ENCODE data around the gene PGP. TPM values are rescaled to one million over a fixed set of nuclear protein-coding genes. Genes with fewer than 3 reads are reported as not detected.
A peak's percentile ranks its signal among the peaks of the same experiment; 100 is the strongest.

Gene PGP
- total RNA-seq, 1 donor from 2014 or later, result 16.8 TPM

DNA sequence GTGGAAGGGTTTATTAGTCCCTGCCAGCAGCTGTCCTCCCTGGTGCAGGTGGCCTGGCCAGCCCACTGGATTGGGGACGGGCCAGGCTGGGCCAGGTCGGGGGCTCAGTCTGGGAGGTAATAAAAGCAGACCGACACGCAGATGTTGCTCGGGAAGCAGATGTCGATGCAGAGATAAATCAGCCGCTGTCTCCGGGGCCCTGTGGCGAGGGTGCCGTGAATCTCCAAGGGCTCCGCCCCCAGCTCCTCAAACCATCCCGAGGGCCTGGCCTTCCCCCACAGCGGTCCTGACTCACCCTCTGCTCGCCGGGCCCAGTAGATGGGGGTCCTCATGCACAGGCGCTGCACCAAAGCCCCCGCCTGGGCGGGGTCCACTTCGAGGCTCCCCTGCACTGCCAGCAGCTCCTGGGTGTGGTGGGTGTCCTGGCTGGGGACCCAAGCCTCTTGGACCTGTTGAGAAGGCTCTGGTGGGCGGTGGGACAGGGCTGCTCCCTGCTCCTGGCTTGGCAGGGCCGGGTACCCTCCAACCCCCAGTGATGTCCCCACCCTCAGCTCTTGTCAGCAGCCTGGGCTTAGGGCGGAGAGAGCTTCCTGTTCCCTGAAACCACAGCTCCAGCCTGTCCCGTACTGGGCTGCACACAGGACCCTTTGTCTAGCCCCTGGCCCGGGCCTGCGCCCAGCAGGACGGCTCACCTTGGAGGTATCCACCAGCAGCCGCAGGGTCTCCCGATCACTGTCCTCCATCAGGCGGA is 5.2 kb downstream of the PGP start:
- no peak overlapping the region for H3K27ac Mint-ChIP-seq
- H3K4me3 Mint-ChIP-seq, result no peak overlapping the region
- H3K27me3 Mint-ChIP-seq (ENCODE audit: low read depth), result no peaks in the 10 kb centered on the region
- H3K9me3 Mint-ChIP-seq, result no peaks in the 10 kb centered on the region
- no peak for DNase-seq (ENCODE audit: low spot score in 2 of 2, unreplicated experiment in 2 of 2)
- peaks cover 22% of the 10 kb centered on the region for H3K4me1 Mint-ChIP-seq
- TF ChIP-seq, protein P1, sequence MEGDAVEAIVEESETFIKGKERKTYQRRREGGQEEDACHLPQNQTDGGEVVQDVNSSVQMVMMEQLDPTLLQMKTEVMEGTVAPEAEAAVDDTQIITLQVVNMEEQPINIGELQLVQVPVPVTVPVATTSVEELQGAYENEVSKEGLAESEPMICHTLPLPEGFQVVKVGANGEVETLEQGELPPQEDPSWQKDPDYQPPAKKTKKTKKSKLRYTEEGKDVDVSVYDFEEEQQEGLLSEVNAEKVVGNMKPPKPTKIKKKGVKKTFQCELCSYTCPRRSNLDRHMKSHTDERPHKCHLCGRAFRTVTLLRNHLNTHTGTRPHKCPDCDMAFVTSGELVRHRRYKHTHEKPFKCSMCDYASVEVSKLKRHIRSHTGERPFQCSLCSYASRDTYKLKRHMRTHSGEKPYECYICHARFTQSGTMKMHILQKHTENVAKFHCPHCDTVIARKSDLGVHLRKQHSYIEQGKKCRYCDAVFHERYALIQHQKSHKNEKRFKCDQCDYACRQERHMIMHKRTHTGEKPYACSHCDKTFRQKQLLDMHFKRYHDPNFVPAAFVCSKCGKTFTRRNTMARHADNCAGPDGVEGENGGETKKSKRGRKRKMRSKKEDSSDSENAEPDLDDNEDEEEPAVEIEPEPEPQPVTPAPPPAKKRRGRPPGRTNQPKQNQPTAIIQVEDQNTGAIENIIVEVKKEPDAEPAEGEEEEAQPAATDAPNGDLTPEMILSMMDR (IDR thresholded peaks at IDR 0.05; ENCODE audit: unreplicated experiment), result no peak
- H3K36me3 Mint-ChIP-seq, result peaks cover 6% of the 10 kb centered on the region

DNA sequence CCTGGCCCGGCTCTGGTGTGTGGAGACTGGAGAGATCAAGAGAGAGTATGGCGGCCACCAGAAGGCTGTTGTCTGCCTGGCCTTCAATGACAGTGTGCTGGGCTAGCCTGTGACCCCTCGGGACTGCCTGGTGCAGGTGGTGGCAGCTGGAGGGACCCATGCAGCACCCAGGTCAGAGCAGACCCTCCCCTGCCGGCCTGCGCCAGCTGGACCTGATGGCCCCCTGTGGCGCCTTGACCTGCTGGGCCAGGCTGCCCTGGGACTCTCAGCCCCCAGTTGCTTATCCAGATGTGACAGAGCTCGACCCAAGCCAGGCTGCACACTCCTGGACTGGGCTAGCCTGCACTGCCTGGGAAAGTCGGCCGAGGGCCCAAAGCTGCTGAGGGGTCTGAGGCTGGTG is 5.9 kb downstream of the PGP start:
- H3K27me3 Mint-ChIP-seq (ENCODE audit: low read depth), result no peaks in the 10 kb centered on the region
- no peak overlapping the region for H3K27ac Mint-ChIP-seq
- TF ChIP-seq, protein P1 (IDR thresholded peaks at IDR 0.05; ENCODE audit: unreplicated experiment), result no peak
- no peaks in the 10 kb centered on the region for H3K9me3 Mint-ChIP-seq
- DNase-seq (ENCODE audit: low spot score in 2 of 2, unreplicated experiment in 2 of 2), result no peak
- H3K36me3 Mint-ChIP-seq, result peaks cover 6% of the 10 kb centered on the region
- no peak overlapping the region for H3K4me3 Mint-ChIP-seq
- H3K4me1 Mint-ChIP-seq, result peaks cover 24% of the 10 kb centered on the region

GRCh38 chr16:2208308-2208707 is 6.3 kb downstream of the PGP start:
- no peak overlapping the region for H3K4me3 Mint-ChIP-seq
- H3K27ac Mint-ChIP-seq, result no peak overlapping the region
- no peaks in the 10 kb centered on the region for H3K27me3 Mint-ChIP-seq (ENCODE audit: low read depth)
- TF ChIP-seq, protein P1 (IDR thresholded peaks at IDR 0.05; ENCODE audit: unreplicated experiment), result no peak
- peaks cover 20% of the 10 kb centered on the region for H3K4me1 Mint-ChIP-seq
- H3K36me3 Mint-ChIP-seq, result peaks cover 6% of the 10 kb centered on the region
- H3K9me3 Mint-ChIP-seq, result no peaks in the 10 kb centered on the region
- DNase-seq (ENCODE audit: low spot score in 2 of 2, unreplicated experiment in 2 of 2), result no peak

DNA sequence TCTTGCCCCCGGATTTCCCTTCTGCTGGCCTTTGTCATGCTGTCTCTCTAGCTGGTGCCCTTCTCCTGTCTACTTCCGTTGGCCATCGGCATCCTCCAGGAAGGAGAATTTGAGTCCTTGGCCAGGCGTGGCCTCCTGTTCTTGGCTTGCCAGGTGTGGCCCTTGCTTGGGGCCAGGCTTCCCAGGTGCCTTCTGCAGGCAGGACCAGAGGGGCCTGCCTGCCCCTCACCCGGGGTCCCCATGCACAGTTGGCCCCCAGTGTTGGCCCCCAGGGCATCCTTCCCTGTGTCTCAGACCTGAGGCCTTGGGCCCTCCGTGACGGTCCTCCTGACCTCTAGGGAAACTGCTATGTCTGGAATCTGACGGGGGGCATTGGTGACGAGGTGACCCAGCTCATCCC is 6.8 kb downstream of the PGP start:
- Mint-ChIP-seq H3K4me3 (peak overlapping the region; percentile 79), H3K4me1 (peaks cover 16% of the 10 kb centered on the region), H3K36me3 (peaks cover 6% of the 10 kb centered on the region), H3K27ac (no peak overlapping the region), H3K27me3 (ENCODE audit: low read depth) (no peaks in the 10 kb centered on the region), H3K9me3 (no peaks in the 10 kb centered on the region)
- TF ChIP-seq, protein P1 (IDR thresholded peaks at IDR 0.05; ENCODE audit: unreplicated experiment), result no peak
- no peak for DNase-seq (ENCODE audit: low spot score in 2 of 2, unreplicated experiment in 2 of 2)

DNA sequence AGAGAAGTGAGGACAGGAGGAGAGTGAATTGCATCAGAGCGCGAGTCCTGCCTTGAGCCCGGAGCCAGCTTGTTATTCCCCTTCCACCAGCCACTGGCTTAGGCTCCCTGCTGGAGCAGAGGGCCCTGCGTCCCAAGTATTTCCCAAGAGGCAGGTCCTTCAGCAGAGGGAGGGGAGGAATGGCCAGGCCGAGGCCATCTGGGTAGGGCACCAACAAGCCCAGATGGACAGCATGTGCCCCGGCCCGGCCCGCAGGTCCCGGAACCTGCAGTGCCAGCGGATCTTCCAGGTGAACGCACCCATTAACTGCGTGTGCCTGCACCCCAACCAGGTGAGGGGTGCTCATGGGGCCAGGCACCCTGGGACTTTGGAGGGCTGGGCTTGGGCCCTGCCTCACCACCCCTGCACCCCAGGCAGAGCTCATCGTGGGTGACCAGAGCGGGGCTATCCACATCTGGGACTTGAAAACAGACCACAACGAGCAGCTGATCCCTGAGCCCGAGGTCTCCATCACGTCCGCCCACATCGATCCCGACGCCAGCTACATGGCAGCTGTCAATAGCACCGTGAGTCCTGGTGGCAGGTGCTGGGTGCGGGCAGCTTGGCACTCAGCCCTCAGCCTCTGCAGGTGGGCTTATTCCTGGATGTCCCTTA is 7.7 kb downstream of the PGP start:
- Mint-ChIP-seq H3K36me3 (peaks cover 6% of the 10 kb centered on the region), H3K27ac (no peak overlapping the region), H3K27me3 (ENCODE audit: low read depth) (no peaks in the 10 kb centered on the region), H3K9me3 (no peaks in the 10 kb centered on the region), H3K4me1 (peaks cover 9% of the 10 kb centered on the region), H3K4me3 (peak overlapping the region; percentile 79)
- TF ChIP-seq, protein P1 (IDR thresholded peaks at IDR 0.05; ENCODE audit: unreplicated experiment), result no peak
- no peak for DNase-seq (ENCODE audit: low spot score in 2 of 2, unreplicated experiment in 2 of 2)

Data from mesothelial cell of epicardium (in vitro differentiated cells).